GM18858 (cell line): Measurements from ENCODE around the gene DPYD.

ENCODE experiments used
- ATAC-seq: cut with Tn5 transposase; IDR thresholded peaks from one replicate; pipeline ENCODE4 v1.9.1; 2021; ENCODE audit not compliant: unreplicated experiment

The DPYD gene

DNA sequence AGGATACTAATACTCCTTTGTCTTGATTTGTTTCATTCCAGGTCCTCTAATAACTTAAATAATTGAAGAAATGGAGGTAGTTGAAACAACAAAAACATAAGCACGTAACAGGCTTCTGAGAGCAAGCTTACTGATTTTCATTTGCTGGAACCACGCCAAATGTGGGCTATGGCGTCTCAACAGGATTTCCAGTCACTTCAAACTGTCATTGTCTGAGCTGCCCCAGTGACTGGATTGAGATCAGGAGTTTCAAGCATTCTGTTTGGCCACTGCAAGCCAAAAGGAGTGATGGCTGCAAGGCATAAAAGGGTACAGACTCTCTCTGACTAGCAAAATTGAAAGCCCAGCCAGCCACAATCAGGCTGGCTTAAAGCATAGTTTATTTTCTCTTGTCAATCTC is 289.9 kb downstream of the DPYD start:
- ATAC-seq: no peak

DNA sequence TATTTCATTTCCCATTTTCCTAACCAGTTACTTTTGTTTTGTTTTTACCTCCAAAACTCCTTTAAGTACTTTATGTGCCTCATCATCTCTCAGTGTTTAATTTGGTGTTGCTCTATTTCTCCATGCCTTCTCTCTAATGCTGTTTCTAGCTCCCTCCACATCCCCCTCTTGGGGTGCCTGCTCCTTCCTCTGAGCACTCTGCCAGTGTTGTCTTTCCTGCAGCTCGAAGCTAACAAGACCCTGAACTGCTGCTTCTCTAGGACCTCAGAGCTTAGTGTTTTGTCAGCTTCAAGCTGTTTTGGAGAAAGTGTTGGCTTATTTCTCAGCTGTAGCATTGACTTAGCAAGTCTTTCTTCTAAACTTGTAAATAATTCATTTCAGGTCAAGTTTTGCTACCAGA is 290.6 kb downstream of the DPYD start:
- ATAC-seq: no peak

DNA sequence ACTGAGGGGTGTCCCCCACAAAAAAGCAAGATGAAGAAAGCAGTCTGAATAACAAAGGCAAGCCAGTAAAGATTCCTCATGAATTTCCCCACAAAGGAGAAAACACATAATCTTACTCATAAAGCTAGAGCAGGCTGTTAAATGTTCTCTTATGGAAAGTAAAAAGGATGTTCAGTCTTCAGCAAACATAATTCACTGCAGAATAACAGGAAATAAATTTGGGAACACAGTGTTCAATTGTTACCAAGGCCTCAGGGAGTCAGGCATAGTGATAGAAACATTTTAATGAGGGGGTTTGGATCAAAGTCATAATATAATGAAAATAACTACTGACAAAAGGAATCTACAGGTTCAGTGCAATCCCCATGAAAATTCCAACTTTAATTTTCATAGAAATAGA is 297.6 kb downstream of the DPYD start:
- ATAC-seq: no peak

DNA sequence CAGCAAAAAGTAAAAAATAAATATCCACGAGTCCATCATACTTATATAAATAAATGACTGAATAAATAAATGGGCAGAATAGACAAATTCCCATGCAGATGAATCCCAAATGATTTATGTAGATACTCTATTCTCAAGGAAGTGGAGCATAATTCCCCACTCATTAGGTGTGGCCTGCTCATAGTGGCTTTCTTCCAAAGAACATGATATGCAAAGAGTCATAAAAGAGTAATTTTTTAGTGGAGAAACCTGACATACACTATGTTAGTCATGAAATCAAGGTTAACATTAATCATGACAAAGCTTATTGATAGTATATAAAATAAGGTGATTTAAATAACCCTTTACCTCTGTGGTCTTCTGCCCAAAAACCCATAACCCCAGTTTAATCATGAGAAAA is 298.9 kb downstream of the DPYD start:
- ATAC-seq: no peak

DNA sequence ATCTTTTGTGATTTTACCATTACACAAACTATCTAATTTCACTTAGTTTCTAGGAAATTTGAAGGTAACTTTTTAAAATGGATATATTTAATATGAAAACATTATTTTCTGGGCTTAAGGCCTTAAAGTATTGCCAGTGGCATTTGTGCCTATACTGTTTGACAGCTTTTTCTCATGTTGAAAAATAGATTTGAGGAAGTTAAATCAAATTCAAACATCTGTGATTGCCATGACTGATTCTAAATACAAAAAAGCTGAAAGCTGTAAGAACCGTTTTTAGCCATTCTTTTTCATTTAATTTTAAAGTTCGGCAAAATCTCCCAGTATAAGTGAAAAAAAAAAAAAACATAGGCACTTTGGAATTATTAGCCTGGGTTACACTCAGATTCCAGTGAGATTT is 301.1 kb downstream of the DPYD start:
- ATAC-seq: no peak

DNA sequence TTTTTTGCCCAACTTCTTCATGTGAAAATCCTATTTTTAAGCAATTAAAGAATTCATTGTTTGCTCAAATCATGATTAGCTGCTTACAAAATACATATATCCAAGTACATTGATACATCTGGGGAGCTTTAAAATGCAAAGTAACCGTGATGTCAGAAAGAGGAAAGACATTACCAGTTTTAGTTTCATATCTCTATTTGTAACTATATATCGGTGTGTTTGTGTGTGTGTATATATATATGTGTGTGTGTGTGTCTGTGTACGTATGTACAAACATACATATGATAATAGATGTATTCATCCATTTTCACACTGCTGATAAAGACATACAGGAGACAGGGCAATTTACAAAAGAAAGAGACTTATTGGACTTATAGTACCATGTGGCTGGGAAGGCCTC is 310.1 kb downstream of the DPYD start:
- peak; percentile 43 for ATAC-seq

DNA sequence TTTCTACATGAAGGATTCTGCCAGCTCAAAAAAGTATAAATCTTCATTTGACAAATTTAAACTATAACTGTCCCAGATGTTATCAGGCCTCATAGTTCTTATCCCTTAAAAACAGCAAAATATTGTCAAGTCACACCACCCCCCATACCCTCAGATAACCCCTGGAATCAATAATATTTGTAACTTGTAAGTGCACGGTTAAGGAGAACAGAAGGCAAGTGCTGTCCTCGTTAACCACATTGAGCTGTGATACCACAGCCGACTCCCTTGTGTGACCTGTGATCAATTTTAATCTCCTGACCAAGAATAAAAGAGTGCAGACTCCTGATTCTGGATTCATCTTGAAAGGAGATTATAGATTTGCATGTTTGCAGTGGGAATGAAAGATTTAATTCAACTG is 310.7 kb downstream of the DPYD start:
- no peak for ATAC-seq

DNA sequence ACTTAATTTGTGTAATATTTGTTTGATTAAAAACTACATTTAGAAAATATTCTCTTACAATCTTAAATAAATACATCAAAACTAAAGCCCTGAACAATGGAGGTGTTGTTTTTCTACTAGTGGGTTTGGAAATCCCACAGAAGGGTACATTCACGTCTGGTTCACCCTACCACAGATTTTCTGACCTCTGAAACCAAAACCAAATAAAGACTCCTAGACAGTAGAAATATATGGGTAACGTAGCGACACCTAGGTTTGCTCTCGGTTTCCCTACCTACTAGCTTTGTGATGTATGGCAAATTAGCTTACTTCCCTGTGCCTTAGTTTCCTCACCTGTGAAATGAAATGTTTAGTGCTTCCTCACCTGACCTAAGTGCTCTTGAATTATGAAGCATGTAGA is 312.6 kb downstream of the DPYD start:
- no peak for ATAC-seq

DNA sequence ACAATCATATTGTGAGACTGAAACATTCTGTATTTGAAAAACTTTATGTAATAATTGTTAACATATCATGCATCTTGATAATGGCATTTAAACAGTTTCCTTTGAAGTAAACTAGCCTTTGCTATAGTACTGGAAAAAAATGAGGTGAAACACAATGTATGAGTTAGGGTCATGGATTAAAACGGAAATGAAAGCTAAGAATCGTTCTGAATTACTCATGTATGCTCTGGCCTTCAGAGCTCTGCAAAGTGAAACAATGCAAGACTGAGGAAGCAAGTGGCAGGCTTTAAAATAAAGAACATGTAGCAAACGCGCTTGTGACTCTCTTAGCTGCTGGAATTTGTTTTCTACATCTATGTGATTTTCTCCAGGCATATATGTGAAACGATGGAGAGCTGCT is 317.1 kb downstream of the DPYD start:
- peak; percentile 50 for ATAC-seq

DNA sequence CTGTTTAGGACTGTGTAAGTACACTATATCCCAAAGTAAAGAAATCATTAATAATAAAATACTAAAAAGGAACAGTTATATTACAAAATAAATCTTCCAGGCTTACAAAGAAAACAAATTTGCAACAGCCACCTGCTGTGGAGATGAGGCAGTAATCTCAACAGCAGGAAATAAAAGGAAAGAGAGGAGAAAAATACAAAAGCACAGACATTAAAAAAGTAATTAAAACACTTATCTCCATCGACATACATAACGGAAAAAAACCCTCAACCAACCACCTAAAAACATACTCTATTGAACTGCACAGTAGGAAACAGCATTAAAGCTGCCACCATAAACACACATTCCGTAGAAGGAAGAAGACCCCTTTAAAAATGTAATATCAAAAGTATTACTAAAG is 317.6 kb downstream of the DPYD start:
- ATAC-seq: no peak

DNA sequence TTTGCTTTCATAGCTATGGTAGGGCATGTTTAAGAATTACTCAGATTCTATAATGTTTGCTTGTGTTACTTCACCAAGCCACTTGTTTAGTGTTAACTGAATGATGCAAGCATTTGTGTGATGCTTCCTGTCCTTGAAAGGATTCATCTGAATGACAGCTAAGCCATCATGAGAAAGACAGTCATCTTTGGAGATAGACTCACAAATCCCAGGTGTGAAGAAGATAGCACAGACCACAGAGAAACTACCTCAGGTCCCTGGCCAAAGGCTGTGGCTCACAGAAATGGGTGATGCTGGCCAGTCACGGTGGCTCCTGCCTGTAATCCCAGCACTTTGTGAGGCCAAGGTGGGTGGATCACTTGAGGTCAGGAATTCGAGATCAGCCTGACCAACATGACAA is 321.4 kb downstream of the DPYD start:
- ATAC-seq: no peak

DNA sequence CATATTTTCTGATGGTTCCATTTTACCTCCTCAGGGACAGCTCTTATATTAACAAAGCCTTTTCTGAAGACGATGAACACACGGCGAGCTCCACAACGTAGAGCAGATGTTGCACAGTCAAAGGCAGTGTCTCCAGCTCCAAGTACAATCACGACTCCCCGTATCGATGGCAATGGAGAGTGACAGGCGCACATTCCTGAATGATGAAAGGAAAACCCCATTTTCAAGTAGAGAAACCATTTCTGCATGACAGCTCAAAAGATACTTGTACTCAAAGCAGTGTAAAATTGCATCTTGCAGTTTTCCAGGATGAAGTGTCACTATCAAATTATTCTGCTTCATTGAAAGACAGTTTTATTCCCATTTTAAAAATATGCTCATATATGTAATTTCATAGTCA is 327.6 kb downstream of the DPYD start:
- ATAC-seq: no peak

DNA sequence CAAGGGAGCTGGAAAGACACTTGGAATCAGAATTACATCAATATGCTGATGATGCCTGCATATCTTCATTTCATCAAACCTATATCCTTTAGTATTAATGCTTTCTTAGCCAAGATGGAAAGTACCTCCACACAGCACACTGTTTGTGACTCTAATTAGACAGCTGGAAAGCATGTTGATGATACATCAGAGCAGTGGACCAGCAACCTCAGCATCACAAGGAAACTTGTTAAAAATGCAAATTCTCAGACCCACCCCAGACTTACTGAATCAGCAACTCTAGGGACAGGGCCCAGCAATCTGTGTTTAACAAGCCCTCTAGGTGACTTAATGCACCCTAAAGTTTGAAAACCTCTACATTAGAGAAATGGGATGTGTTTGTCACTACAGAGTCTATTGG is 332.1 kb downstream of the DPYD start:
- ATAC-seq: no peak

DNA sequence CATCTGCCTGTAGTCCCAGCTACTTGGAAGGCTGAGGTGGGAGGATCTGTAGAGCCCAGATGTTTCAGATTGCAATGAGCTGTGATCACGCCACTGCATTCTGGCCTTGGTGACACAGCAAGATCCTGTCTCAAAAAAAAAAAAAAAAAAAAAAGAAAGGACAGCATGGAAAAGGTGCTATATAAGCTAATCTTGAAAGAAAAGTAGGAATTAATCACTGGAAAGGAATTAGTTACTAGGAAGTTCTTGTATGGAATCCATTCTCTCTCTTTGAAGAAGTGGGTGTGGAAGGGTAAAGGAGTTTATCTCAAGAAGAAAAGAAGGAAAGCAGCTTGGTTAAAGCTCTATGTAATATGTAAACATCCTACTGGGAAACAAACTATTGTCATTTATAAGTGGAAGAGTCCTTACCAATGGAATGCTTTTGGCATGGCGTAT is 339.2 kb downstream of the DPYD start:
- no peak for ATAC-seq

DNA sequence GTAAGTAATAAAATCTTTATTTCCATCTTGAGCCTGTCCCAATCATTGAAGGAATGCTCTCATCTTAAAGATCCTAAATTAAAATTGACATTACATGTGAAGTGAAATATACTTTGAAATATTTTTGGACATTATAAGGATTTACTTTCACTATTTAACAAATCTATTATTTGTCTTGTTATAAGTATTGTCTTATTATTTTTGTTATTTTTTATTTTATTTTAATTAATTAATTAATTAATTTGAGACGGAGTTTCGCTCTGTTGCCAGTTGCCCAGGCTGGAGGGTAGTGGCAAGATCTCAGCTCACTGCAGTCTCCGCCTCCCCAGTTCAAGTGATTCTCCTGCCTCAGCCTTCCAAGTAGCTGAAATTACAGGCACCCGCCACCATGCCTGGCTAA is 343.2 kb downstream of the DPYD start:
- ATAC-seq: no peak

DNA sequence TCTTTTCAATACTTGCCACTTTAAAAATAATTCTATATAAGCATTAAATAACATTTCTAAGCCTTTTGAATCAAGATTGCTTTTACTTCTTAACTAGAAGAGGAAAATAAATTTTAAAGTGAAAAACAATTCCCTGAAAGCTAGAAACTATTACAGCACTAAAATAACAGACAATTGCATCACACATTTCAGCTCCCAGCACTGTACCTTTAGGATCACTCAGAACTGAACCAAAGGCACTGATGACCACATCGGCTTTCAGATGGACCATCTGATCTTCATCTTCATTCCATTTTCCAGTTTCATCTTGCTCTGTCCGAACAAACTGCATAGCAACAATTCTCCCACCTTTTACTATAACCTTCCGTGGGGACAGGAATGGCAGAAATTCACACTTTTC is 347.3 kb downstream of the DPYD start:
- no peak for ATAC-seq

DNA sequence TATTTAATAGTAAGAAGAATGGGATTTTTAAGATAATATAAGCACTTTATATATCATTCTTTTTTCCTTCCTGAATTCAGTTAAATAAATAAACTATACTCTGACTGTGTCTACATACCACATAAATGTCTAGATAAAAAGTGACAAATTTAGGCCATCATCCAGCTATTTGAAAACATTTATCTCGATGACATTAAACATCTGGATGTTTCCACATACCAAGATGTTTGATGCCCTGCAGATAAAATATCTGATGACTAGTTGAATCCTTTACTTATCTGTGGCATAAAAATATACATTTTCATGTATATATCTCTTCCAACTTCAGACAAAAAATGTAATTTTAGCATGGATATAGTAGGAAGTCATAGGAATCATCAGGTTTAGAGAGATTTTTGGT is 348.3 kb downstream of the DPYD start:
- no peak for ATAC-seq

DNA sequence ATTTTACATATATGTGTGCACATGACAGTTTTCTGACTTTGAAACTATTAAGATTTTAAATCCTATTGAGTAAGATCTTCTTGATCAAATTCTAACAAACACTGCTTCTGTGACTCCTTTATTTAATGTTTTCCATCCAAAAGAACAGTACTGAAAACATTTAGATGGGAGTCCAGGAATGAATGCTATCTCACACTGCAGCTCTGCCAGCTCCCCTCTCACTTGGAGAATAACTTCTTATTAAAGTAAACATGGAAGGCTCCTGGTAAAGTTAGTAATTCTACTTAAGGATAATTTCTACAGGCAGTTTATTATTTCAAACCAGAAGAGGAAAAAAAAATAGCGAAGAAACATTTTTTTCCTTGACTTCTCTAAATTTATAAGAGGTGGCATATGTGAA is 349.1 kb downstream of the DPYD start:
- no peak for ATAC-seq

DNA sequence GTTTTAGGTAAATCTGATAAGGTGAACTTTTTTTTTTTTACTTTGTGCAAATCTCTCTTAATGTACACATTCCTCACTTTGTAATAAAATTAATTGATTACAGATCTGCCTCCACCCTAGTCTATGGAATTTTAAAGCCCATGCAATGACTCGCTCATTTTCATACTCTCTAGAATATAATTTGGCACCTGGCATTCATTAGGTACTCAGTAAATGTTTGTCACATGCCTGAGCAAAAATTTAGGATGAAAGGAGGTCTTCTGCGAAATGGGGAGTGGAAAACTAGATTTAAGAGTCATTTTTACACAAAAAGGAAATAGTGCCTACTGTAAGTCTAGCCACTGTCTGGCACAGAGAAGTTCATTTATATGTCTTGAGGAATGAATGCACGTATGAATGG is 350.1 kb downstream of the DPYD start:
- no peak for ATAC-seq

DNA sequence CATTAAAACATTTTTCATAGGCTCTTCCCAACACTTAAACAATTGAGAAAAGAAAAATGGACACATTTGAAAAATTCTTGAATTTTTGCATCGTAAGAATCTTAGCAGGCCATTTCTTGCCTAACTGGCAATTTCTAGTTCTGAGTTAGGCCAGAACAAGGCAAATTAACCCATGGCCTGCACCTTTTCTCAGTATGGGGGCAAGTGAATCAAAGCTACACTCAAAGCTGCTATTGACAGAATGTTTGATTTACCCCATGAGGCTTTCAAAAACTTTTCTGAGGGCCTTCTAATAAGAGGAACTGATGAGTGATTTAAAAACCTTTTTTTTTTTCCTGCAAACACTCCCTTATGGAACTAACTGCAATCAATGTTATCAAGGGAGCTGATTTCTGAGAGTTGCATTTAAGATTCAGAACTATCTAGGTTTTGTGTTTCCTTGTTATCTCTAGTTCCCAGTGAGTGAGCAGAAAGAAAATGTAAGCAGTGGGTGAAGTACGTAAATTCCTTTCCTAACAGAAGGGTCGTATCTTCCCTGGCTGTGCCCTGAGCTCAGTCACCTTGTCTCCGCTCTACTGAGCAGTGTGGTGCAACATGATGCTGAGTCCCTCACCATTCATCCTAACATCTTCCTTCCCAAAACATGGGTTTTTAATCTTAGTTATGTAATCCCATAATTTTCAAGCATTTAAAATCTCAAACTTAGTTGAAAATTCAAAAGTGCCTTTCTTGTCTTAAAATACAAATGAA is 353.7 kb downstream of the DPYD start:
- no peak for ATAC-seq

DNA sequence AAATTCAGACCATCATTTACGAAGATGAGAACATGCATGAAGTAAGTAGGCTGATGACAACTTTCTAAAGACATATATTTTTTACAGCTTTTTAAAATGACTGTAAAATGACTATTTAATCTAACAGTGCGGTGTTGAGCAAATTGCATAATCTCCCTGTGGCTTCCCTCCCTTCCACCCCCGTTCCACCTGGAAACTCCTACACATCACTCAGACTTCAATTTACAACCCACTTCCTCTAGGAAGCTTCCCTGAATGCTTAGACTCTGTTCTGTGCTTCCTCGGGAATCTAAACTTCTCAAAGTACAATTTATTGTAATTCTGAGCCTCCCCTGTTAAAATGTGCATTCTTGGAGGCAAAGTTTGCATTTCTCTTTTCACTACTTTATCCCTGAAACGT is 354.9 kb downstream of the DPYD start:
- no peak for ATAC-seq

DNA sequence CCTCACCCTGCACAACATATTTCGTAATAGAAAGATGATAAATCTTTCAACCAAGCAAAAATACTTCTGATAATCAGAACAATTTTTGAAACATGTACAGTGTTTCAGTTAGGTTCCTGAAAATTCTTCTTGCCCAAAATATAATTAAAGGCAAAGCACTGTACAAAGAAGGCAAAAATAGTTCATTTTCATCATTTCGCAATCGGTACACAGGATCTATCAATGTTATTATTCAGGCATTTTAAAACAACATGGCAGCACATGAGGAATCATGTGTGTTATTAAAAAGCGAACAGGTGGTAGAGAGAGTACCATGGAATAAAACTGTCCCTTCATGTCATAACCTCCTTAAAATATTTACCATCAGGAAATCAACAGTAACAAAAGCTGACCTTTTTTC is 356.9 kb downstream of the DPYD start:
- ATAC-seq: no peak

DNA sequence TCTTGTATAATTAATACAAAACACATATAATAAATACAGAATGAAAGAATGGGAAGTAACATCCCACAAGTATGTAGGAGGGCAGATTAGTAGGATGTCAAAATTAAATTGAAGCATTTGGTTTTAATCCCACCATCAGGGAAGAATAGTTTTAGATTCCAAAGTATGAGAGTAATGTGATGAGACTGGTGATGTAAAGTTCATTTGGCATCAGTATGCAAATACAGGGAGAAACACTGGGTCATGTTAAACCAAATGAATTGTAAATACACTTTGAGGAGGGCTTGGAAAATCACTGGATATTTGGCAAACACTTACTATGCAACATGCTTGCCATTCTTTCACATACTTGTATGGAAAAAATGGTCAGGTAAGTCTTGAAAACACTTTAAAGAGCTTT is 358.8 kb downstream of the DPYD start:
- no peak for ATAC-seq
